ENCODE results near the gene FGGY.

- TF ChIP-seq, protein P1, sequence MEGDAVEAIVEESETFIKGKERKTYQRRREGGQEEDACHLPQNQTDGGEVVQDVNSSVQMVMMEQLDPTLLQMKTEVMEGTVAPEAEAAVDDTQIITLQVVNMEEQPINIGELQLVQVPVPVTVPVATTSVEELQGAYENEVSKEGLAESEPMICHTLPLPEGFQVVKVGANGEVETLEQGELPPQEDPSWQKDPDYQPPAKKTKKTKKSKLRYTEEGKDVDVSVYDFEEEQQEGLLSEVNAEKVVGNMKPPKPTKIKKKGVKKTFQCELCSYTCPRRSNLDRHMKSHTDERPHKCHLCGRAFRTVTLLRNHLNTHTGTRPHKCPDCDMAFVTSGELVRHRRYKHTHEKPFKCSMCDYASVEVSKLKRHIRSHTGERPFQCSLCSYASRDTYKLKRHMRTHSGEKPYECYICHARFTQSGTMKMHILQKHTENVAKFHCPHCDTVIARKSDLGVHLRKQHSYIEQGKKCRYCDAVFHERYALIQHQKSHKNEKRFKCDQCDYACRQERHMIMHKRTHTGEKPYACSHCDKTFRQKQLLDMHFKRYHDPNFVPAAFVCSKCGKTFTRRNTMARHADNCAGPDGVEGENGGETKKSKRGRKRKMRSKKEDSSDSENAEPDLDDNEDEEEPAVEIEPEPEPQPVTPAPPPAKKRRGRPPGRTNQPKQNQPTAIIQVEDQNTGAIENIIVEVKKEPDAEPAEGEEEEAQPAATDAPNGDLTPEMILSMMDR (IDR thresholded peaks at IDR 0.05), result no peak
- TF ChIP-seq EZH2phosphoT487 (IDR thresholded peaks at IDR 0.05), result no peak
These were observed 409.4 kb downstream of the FGGY start for GRCh38 chr1:59706303-59706599.

Measured in neural progenitor cell (in vitro differentiated cells).